GM21526 (cell line): ENCODE measurements around the gene POLH.
A peak's percentile ranks its signal among the peaks of the same experiment; 100 is the strongest.
"Not testable (repeated sequence)": the region's sequence is repeated elsewhere in the genome, so short reads cannot be mapped to it uniquely, and the experiment has no call there.

ENCODE experiments used
- ATAC-seq: cut with Tn5 transposase; IDR thresholded peaks from one replicate; pipeline ENCODE4 v1.9.1; 2021; ENCODE audit warnings: moderate library complexity; ENCODE audit not compliant: unreplicated experiment, low FRiP score

POLH gene

GRCh38 chr6:43575772-43576551, at the start of gene POLH, which contains the start of gene XPO5:
POLH (plus strand) TSS chr6:43576185; CDS start chr6:43582320, 6,135 bp downstream.
XPO5 (minus strand) TSS chr6:43576038; CDS start chr6:43575864, 174 bp downstream.
- ATAC-seq: peak; percentile 77

- ATAC-seq: no peak
Observed at GRCh38 chr6:43532201-43532600, 43.8 kb upstream of the POLH start.

GRCh38 chr6:43538986-43539385, 37.0 kb upstream of the POLH start:
- not testable (repeated sequence) for ATAC-seq

GRCh38 chr6:43539409-43539808, 36.6 kb upstream of the POLH start:
- not testable (repeated sequence) for ATAC-seq

GRCh38 chr6:43540507-43540906, 35.5 kb upstream of the POLH start:
- no peak for ATAC-seq

GRCh38 chr6:43541774-43542471, 34.1 kb upstream of the POLH start:
- ATAC-seq: no peak

- no peak for ATAC-seq
Observed at GRCh38 chr6:43544461-43544860, 31.5 kb upstream of the POLH start.

GRCh38 chr6:43547222-43547621, 28.8 kb upstream of the POLH start:
- ATAC-seq: no peak

GRCh38 chr6:43557620-43558019, 18.4 kb upstream of the POLH start:
- not testable (repeated sequence) for ATAC-seq

GRCh38 chr6:43559328-43559727, 16.7 kb upstream of the POLH start:
- ATAC-seq: no peak

GRCh38 chr6:43570876-43571441, 5.0 kb upstream of the POLH start:
- no peak for ATAC-seq

- ATAC-seq: no peak
Observed at GRCh38 chr6:43572015-43572414, 4.0 kb upstream of the POLH start.

GRCh38 chr6:43575105-43575771, 747 bp upstream of the POLH start:
- ATAC-seq: peak; percentile 13

- no peak for ATAC-seq
Observed at GRCh38 chr6:43578748-43579147, 2.8 kb downstream of the POLH start.

GRCh38 chr6:43579171-43579570, 3.2 kb downstream of the POLH start:
- ATAC-seq: no peak

GRCh38 chr6:43582911-43583310, 6.9 kb downstream of the POLH start:
- ATAC-seq: no peak

GRCh38 chr6:43584892-43585570, 9.0 kb downstream of the POLH start:
- no peak for ATAC-seq

- ATAC-seq: no peak
Observed at GRCh38 chr6:43588194-43588593, 12.2 kb downstream of the POLH start.

GRCh38 chr6:43589564-43589963, 13.6 kb downstream of the POLH start:
- ATAC-seq: not testable (repeated sequence)

GRCh38 chr6:43593938-43594337, 18.0 kb downstream of the POLH start:
- ATAC-seq: no peak
